CD1c-positive myeloid dendritic cell (primary cell): Measurements from ENCODE around the gene SELENOT.
A peak's percentile ranks its signal among the peaks of the same experiment; 100 is the strongest.
"Not testable (repeated sequence)": the region's sequence is repeated elsewhere in the genome, so short reads cannot be mapped to it uniquely, and the experiment has no call there.

Experiments
- DNase-seq: peaks from one replicate; pipeline ENCODE4 v3.0.0-alpha.2; 2016; ENCODE audit errors: extremely low spot score

Gene SELENOT

DNA sequence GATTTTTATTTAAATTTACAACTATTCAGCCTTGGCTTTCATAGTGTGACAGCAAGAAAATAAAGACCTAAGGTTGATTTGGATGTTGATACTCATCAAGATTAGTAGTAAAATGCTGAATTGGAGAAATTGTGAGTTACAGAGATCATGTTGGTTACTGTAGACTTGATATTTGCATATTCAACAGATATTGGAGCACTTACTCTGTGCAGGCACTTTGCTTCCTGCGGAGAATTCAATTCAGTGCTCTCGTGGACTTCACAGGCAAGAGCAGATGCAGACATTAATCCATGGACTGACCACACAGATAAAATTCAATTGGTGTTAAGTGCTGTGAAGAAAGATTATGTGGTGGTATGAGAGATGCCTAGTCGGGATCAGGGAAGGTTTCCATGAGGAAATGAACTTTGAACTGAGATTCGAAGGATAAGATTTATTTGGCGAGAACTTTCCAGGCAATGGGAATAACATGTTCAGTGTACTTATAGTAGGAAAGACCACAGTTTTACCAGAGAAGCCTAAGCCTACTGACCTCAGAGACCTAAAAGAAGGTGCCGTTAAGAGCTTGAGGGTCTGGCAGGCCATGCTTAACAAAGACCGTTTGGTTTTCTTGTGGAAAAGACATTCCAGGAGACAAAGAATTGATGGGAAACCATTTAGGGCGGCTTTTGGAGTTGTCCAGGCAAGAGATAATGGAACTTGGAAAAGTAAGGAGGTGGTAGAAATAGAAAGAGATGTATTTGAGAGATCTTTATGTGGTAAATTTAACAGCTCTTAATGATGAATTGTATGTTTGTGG is 4.3 kb downstream of the SELENOT start:
- DNase-seq = no peak

DNA sequence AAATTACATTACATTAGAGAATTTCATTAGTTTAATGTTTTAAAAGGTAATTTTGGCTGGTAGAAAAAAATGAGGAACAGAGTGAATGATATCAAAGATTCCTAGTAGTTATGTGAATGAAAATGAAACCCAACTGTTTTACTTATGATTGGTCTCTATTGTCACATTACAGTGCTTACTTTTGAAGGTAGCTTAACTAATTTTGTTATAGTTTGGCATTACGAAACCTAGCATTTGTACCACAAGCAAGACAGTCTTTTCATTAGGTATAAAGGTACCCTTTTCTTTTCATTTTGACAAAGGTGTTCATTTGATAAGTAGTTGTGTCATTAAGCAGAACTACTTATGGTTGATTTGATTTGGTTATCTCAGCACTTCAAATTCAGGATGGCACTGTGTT is 6.9 kb downstream of the SELENOT start:
- no peak for DNase-seq

DNA sequence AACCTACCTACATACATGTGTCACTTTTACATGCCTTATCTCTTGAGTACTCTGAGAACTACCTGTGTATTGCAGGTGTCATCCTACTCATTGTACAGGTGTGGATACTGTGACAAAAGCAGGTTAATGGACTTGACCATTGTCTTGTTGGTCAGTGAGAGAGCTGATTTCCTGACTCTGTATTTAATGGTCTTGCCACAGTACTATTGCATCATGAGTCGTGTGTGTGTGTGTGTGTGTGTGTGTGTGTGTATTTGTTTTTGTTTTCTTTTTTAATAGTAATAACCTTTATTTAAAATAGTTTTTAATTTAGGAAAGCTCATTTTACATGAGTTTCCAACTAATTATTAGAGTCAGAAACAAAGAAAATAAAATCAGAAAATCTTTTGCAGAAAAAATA is 7.7 kb downstream of the SELENOT start:
- no peak for DNase-seq

DNA sequence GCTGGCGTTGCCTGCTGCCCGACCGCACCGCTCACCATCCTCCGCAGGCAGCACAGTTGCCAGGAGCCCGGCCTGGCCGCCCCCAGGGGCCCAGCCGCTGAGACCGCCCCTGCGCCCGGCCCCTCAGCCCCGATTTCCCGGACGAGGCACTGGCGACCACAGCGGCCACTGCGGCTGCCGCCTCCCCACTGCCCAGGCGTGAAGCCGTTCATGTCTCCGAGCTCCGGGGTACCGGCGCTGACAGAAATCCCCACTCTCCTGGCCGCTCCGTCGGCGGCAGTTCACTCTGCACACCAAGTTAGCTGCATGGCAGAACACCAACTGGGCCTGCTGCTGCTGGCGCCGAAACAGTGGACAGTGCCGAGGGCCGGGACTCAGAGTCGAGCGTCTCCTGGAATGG is 8.5 kb downstream of the SELENOT start:
- DNase-seq = no peak

DNA sequence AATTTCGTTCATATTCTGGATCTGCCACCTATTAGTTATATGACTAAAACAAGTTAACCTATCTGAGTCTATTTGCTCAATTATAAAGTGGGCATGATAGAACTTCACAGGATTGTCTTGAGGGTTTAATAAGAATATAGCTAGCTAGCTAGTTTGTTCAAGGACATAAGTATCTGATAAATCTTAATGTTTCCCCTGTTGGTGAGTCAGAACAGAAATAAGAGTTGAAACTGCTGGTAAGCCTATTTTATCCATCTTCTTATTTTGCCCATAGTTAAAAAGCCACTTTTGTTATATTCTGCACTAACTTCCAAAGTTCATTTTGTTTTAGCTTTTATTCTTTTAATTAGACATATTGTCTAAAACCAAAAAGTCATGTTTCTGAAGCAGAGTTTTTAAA is 9.4 kb downstream of the SELENOT start:
- no peak for DNase-seq

DNA sequence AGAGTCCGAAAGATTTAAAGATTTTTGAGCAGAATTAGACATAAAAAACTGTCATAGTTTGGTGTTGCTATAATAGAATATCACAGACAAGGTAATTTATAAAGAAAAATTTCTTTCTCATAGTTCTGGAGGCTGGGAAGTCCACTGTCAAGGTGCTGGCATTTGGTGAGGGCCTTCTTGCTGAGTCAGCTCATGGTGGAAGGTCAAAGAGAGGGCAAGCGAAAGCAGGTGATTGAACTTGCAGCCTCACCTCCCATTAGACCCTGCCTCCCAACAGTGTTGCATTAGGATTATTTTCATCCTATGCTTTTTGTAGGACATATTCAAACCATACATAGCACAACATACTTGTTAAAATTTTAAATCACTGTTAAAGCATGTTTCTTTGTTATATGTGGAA is 9.9 kb downstream of the SELENOT start:
- DNase-seq = no peak

DNA sequence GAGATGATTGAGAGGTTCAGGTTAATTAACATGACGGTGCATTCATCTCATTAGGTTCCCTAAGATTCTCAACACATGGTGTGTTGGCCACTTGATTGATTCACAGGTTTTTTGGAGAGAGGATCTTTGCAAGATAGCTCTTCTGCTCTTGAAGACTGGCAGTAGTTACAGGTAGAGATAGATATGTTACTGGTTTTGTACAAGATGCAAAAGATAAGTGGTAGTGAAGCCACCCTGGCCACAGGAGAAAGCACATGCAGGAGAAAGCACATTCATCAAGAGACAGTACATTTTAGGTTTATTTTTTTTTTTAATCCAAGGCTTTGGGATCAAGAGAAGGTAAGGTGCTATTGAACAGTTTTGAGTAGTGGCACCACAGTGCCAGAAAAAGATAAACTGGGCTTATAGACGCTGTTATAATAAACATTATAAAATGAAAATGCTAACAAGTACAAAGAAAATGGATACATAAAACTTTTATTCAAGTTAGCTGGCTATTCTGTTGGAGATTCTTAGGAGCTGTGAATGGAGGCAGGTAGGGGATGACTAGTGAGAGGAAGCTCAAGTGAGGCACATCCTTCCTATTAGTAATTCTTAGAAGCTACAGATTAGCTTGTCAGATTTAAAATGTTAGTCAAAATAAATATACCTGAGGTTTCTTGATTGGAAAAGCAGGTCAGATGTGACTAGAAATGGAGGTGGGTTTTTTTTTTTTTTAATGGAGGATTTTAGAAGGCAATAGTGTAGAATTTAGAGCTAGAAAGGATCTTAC is 10.8 kb downstream of the SELENOT start:
- no peak for DNase-seq

DNA sequence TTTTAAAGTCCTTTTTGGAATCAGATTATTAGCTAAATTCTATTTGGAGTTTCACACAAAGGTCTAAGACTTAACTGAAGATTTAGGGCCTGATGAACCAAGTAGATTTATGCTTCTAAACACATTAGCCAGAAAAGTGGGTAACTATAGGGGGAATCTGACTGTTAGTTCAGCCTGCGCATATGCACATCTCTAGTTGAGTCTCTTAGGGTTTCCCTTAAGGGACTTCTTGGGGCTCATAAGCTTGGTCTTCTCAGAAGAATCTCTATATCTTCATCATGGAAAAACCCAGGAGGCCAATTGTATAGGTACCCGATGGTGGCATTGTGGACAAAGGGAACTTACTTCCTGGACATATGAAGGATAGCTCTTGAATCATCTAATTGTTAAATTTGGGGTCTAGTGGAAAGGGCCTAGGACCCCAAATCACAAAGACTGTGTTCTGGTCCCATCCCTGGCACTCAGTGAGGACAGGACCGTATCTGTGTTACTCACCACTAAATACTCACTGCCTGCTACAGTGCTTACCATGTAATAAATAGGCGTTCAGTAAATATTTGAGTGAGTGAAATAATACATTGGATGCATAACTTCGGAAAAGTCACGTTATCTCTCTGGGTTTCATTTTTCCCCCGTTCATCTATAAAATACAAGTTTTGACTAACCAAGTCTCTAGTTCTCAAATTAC is 17.0 kb downstream of the SELENOT start:
- DNase-seq = no peak

DNA sequence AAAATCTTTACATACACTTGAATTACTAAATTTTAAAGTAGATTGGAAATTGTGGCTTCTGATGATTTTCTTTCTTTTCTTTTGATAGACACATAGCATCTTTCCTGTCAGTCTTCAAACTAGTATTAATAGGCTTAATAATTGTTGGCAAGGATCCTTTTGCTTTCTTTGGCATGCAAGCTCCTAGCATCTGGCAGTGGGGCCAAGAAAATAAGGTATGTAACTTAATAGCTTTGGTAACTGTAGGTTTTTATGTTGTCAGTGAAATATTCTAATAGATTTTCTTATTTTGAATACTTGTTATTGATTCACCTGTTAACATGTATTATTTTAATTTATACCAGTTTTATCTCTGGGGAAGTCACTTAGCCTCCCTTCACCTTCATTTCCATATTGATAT is 19.8 kb downstream of the SELENOT start:
- DNase-seq = not testable (repeated sequence)

DNA sequence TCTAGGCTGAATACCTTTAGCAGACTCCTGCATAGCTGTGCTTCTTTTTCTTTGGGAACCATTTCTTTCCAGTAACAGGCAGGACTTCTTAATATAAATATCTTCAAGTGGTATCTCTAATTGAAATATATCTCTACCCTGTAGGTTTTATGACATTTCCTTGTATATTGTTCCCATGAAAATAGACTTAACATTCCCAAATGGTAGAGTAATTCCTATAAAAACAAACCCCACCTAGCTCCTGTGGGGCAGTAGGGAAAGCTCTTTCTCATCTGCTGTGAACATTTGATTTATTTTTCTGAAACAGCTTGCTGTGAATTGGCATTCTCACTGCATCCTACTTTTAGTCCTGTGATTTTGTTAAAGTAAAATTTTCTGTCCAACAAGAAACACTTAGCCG is 20.8 kb downstream of the SELENOT start:
- DNase-seq = no peak

DNA sequence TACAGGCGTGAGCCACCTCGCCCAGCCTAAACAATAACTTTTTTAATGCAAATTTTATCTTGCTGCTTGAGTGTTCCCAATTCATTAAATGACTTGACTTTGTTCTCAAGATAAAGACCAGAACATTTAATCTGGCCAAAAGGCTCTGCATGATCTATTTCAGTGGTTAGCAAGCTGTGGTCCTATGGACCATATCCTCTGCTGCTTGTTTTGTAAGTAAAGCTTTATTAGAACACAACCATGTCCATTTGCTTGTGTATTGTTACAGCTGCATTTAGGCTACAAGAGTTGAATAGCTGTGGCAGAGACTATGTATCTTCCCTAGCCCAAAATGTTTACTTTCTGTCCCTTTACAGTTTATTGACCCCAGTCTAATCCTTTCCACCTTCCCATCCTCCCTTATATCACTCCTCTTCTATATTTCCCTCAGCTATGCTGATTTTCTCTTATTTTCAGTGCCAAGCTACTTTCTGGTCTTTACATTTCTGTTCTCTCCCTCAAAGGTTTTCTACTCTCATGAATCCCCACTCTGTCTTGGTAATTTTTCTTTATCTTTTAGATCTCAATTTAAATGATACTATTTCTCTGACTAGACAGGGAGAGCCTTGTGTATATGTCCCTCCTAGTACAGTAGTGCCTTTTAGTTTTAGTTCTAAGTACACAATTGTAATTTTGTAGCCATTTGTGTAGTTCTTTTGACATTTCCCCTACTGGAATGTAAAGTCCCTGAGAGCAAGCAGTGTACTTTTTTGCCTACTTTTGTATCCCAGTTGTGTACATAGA is 23.2 kb downstream of the SELENOT start:
- no peak for DNase-seq

DNA sequence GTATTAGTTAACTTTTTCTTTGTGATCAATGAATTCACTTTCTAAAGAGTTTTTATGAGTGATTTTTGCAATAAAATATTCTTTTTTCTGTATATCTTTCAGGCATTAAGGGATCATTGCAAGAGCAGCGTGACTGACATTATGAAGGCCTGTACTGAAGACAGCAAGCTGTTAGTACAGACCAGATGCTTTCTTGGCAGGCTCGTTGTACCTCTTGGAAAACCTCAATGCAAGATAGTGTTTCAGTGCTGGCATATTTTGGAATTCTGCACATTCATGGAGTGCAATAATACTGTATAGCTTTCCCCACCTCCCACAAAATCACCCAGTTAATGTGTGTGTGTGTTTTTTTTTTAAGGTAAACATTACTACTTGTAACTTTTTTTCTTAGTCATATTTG is 24.4 kb downstream of the SELENOT start:
- DNase-seq = no peak

DNA sequence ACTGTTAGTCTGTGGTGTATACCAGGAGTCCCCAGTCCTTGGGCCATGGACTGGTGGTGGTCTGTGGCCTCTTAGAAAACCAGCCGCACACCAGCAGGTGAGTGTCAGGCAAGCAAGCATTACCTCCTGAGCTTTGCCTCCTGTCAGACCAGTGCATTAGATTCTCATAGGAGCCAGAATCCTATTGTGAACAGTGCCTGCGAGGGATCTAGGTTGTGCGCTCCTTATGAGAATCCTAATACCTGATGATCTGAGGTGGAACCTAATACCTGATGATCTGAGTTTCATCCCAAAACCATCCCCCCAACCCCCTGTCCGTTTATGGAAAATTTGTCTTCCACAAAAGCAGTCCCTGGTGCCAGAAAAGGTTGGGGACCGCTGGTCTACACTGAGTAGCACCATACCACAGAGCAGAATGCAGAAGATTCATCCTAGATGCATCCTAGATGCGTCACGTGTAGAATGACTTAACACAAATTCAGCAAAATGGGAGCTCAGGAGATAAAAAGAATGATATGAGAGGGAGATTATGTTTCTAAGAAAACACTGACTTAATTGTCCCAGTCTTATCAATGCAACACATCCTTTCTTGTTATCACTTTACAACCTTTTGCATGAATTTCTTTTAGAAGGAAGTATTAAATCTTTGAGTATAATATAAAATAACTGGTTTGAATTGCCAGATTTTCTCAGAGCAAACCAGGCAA is 28.5 kb downstream of the SELENOT start:
- no peak for DNase-seq

DNA sequence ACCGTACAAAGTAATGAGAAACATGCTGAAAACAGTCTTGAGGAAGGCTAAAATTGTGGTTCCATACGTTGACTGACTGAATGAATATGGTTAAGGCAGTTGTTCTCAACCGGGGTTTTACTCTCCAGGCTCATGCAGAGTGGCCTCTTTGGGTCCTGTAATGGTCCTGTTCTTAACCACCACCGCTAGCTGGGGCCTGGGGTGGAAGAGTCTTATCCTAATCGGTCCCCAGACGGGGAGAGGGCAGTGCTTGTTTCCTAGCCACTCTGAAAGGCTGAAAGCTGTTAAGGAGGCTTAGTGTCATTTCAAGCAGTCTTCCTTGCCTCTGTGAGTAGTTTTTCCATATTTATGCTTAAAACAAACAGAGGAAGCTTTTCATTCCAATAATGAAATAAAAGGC is 32.0 kb downstream of the SELENOT start:
- DNase-seq = no peak

DNA sequence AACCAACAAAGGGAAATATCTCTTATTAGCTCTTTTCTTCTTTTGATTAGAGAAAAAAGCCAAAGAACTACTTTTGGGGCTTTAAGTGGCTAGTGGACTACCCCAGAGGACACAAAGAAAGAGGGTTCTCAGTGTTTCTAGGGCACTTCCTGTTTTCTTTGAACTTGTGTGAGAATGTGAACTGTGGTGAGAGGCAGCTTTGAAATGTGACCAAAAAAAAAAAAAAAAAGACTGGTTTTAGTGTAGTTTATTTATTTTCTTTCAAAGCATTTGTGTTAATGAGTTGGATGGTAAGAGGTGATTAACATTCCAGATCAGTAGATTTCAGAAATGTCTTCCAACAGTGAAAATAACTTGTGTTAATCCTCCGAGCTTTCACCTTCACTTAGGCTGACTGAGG is 32.4 kb downstream of the SELENOT start:
- peak; percentile 35 for DNase-seq

DNA sequence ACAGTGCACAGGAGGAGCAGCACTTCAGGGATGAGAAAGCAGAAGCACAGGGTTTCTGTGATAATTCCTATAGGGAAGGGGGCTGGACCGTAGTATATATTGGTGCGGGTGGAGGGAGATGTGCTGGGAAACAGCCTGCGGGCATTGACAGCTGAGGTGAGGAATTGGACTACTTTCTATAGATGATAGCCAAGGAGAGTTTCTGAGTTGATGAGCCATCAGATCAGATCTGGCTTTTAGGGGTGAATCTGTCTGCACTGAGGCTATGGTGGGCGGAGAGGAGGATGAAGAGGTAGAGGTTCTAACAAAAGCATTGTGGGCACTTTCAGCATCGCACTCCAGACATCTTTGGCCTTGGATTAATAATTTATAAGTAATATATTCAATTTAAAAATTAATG is 33.1 kb downstream of the SELENOT start:
- no peak for DNase-seq

DNA sequence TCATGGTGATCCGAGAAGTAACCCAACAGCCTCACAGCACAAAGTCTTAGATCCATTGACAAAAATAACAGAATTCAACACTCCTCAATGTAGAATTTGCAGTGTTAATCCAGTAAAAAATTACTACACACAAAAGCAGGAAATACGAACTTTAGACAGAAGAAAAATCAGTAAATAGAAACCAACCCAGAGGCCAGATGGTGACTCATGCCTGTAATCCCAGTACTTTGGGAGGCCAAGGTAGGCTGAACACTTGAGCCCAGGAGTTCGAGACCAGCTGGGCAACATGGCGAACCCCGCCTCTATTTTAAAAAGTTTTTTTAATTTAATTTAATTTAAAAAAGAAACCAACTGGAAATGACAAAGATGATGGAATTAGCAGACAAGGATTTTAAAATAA is 36.1 kb downstream of the SELENOT start:
- no peak for DNase-seq

DNA sequence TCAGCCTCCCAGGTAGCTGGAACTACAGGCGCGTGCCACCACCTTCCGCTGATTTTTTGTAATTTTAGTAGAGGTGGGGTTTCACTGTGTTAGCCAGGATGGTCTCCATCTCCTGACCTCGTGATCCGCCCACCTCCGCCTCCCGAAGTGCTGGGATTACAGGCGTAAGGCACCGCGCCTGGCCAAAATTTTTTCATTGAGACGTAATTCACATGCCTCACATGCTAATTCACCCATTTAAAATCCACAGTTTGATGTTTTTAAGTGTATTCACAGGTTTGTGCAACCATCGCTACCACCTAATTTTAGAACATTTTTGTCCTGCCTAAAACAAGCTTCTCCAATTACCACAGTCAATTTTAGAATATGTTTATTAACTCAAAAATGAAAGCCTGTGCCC is 37.1 kb downstream of the SELENOT start:
- DNase-seq = no peak

DNA sequence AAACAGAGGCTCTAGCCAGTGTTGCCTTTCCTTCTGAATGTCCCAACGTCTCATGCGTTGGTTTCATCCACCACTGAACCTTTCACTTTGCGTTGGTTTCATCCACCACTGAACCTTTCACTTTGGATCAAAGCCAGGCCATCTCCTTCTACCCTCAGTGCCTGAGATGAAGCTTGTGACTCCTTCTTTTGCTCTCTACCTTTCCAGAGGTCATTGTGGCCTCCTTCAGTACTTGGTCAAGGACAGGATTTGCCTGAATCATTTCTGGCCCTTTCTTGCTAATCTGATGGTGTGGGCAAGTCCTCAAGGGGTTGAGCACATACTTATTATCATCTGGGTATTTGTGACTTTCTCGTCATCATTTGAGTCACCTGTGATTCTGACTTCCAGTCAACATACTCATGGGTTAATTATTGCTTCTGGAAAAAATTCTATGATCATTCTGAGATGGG is 50.0 kb downstream of the SELENOT start:
- no peak for DNase-seq

DNA sequence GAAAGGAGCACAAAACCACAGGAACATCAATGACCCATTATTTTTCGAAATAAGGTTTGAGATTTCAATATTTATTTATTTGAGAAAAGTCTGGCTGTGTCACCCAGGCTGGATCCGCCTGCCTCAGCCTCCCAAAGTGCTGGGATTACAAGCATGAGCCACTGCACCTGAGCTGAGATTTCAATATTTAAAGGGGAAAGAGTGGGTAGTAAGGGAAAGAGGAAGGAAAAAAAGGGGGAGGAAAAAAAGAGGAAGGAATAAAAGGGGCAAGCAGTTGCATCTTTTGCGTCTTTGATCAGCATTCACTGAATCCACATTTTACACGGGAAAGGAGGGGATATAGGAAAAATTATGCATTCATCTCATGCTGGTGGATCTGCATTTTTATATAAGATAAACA is 53.2 kb downstream of the SELENOT start:
- DNase-seq = peak; percentile 52
